Neural cell (in vitro differentiated cells): ENCODE measurements around the gene RIC3. TPM values are rescaled to one million over a fixed set of nuclear protein-coding genes. Genes with fewer than 3 reads are reported as not detected.

ENCODE experiments used
- H2AFZ ChIP-seq: fragments of 200-600, 300-800 bp; sonication (generic), shearing (Covaris generic); 2 replicates; pipeline ENCODE4 v1.6.0; 2014; ENCODE audit warnings: low read depth, mild to moderate bottlenecking, antibody characterized with exemption, low read length, moderate library complexity
- H3F3A ChIP-seq: fragments of 200-600 bp; shearing (Covaris generic); 2 replicates; pipeline ENCODE4 v1.6.1; 2016; ENCODE audit warnings: mild to moderate bottlenecking, moderate library complexity, mixed read lengths, antibody characterized with exemption, low read length; ENCODE audit not compliant: insufficient read depth, poor library complexity, severe bottlenecking
- H3K27ac ChIP-seq: fragments of 200-600, 300-800 bp; sonication (generic), shearing (Covaris generic); 2 replicates; pipeline ENCODE4 v1.5.1; 2014; ENCODE audit warnings: mild to moderate bottlenecking, low read length, moderate library complexity
- H3K27me3 ChIP-seq: fragments of 300-800, 200-600 bp; sonication (generic), shearing (Covaris generic); 2 replicates; pipeline ENCODE4 v1.6.0; 2014; ENCODE audit warnings: mild to moderate bottlenecking, low read depth, low read length, moderate library complexity; ENCODE audit not compliant: insufficient read depth
- H3K36me3 ChIP-seq: fragments of 300-800, 200-600 bp; sonication (generic), shearing (Covaris generic); 2 replicates; pipeline ENCODE4 v1.5.1; 2014; ENCODE audit warnings: mild to moderate bottlenecking, antibody characterized with exemption, low read length, moderate library complexity; ENCODE audit not compliant: insufficient read depth
- H3K4me2 ChIP-seq: fragments of 300-800, 200-600 bp; sonication (generic), shearing (Covaris generic); 2 replicates; pipeline ENCODE4 v1.6.0; 2014; ENCODE audit warnings: mild to moderate bottlenecking, low read length
- H3K4me3 ChIP-seq: fragments of 300-800, 200-600 bp; sonication (generic), shearing (Covaris generic); 2 replicates; pipeline ENCODE4 v1.5.1; 2014; ENCODE audit warnings: mild to moderate bottlenecking, low read length, moderate library complexity
- H3K79me2 ChIP-seq: fragments of 200-600 bp; shearing (Covaris generic); replicated peaks from 2 replicates; pipeline ENCODE4 v1.6.0; 2014; ENCODE audit warnings: mild to moderate bottlenecking, low read length, moderate library complexity; ENCODE audit not compliant: insufficient read depth
- H3K9ac ChIP-seq: fragments of 300-800, 200-600 bp; sonication (generic), shearing (Covaris generic); 2 replicates; pipeline ENCODE4 v1.6.1; 2016; ENCODE audit warnings: mild to moderate bottlenecking, low read length, mixed read lengths
- H3K9me2 ChIP-seq: fragments of 200-600 bp; shearing (Covaris generic); 2 replicates; pipeline ENCODE4 v1.6.1; 2016; ENCODE audit warnings: mild to moderate bottlenecking, low read length, mixed read lengths; ENCODE audit not compliant: insufficient read depth
- H3K9me3 ChIP-seq: fragments of 200-600, 300-800 bp; sonication (generic), shearing (Covaris generic); 2 replicates; pipeline ENCODE4 v1.6.1; 2016; ENCODE audit warnings: mild to moderate bottlenecking, mixed run types, low read length, moderate library complexity, mixed read lengths
- H4K20me1 ChIP-seq: fragments of 200-600 bp; shearing (Covaris generic); 2 replicates; pipeline ENCODE4 v1.6.1; 2016; ENCODE audit warnings: mild to moderate bottlenecking, mixed run types; ENCODE audit not compliant: insufficient read depth
- CTCF ChIP-seq: fragments of 450-650 bp; IDR thresholded peaks from 2 replicates; pipeline ENCODE4 v1.5.1; 2014; ENCODE audit warnings: antibody characterized with exemption, mild to moderate bottlenecking, moderate library complexity; ENCODE audit not compliant: poor library complexity, severe bottlenecking
- EP300 ChIP-seq: fragments of 450-650 bp; conservative IDR thresholded peaks from 2 replicates; pipeline ENCODE4 v1.6.1; 2014; ENCODE audit warnings: antibody characterized with exemption, mild to moderate bottlenecking, moderate library complexity; ENCODE audit not compliant: poor library complexity, severe bottlenecking
- EZH2 ChIP-seq: fragments of 200-600, 300-800 bp; shearing (Covaris generic), sonication (generic); IDR thresholded peaks from 2 replicates; pipeline ENCODE4 v1.6.1; 2014; ENCODE audit warnings: antibody characterized with exemption, low read length, borderline replicate concordance, mild to moderate bottlenecking; ENCODE audit not compliant: insufficient read depth, poor library complexity, severe bottlenecking
- MXI1 ChIP-seq: fragments of 450-650 bp; conservative IDR thresholded peaks from 2 replicates; pipeline ENCODE4 v1.6.1; 2014; ENCODE audit warnings: antibody characterized with exemption, mild to moderate bottlenecking; ENCODE audit not compliant: poor library complexity, severe bottlenecking
- POLR2AphosphoS5 ChIP-seq: IDR thresholded peaks from 2 replicates; pipeline ENCODE4 v1.6.1; 2012
- RAD21 ChIP-seq: fragments of 450-650 bp; conservative IDR thresholded peaks from 2 replicates; pipeline ENCODE4 v1.6.1; 2014; ENCODE audit warnings: antibody characterized with exemption, mild to moderate bottlenecking, moderate library complexity
- REST ChIP-seq: IDR thresholded peaks from 2 replicates; pipeline ENCODE4 v1.6.1; 2012; ENCODE audit warnings: borderline replicate concordance
- SMC3 ChIP-seq: fragments of 450-650 bp; conservative IDR thresholded peaks from 2 replicates; pipeline ENCODE4 v1.6.1; 2014; ENCODE audit warnings: antibody characterized with exemption, mild to moderate bottlenecking, moderate library complexity; ENCODE audit not compliant: poor library complexity
- TAF1 ChIP-seq: IDR thresholded peaks from 2 replicates; pipeline ENCODE4 v1.6.1; 2012; ENCODE audit warnings: low read depth
- polyA plus RNA-seq: library from polyadenylated mRNA; depleted of rRNA; stranded (reverse); fragments of >200 nt; gene quantifications from 2 replicates; pipeline ENCODE4 v1.2.3, GENCODE V29; 2014

RIC3 gene
- polyA plus RNA-seq, 1 donor from 2014 or later, result 94.5 TPM

GRCh38 chr11:8183111-8183510 is 14.3 kb upstream of the RIC3 start:
- no peaks in the 10 kb centered on the region for H3K79me2 ChIP-seq
- H3K27me3 ChIP-seq, result no peaks in the 10 kb centered on the region
- no peaks in the 10 kb centered on the region for H3K36me3 ChIP-seq
- H3K9me2 ChIP-seq, result no peaks in the 10 kb centered on the region
- H2AFZ ChIP-seq, result no peak overlapping the region
- peaks cover 4% of the 10 kb centered on the region for H3K9me3 ChIP-seq
- H3K4me2 ChIP-seq, result no peak overlapping the region
- no peaks in the 10 kb centered on the region for H4K20me1 ChIP-seq
- TF ChIP-seq EZH2 (no peak), EP300 (no peak), REST (no peak), CTCF (no peak), POLR2AphosphoS5 (no peak), TAF1 (no peak), RAD21 (no peak), SMC3 (no peak), MXI1 (no peak)
- no peak overlapping the region for H3K9ac ChIP-seq
- H3F3A ChIP-seq, result no peaks in the 10 kb centered on the region
- H3K27ac ChIP-seq, result no peak overlapping the region
- no peak overlapping the region for H3K4me3 ChIP-seq

- no peak overlapping the region for H2AFZ ChIP-seq
- no peaks in the 10 kb centered on the region for H3K36me3 ChIP-seq
- H3F3A ChIP-seq, result no peaks in the 10 kb centered on the region
- no peak for TF ChIP-seq CTCF
- no peak for TF ChIP-seq SMC3
- TF ChIP-seq EP300, result no peak
- TF ChIP-seq MXI1, result no peak
- no peak for TF ChIP-seq POLR2AphosphoS5
- TF ChIP-seq RAD21, result no peak
- TF ChIP-seq REST, result no peak
- TF ChIP-seq EZH2, result no peak
- no peak for TF ChIP-seq TAF1
- no peaks in the 10 kb centered on the region for H3K27me3 ChIP-seq
- H3K4me2 ChIP-seq, result no peak overlapping the region
- H3K4me3 ChIP-seq, result no peak overlapping the region
- no peaks in the 10 kb centered on the region for H3K79me2 ChIP-seq
- H3K9me2 ChIP-seq, result no peaks in the 10 kb centered on the region
- no peaks in the 10 kb centered on the region for H4K20me1 ChIP-seq
- H3K27ac ChIP-seq, result no peak overlapping the region
- peaks cover 4% of the 10 kb centered on the region for H3K9me3 ChIP-seq
- no peak overlapping the region for H3K9ac ChIP-seq
Observed at GRCh38 chr11:8180469-8180868, 11.6 kb upstream of the RIC3 start.
